Activated CD8-positive, alpha-beta memory T cell treated with anti-CD3 and anti-CD28 coated beads, Interleukin-2, amount 50 U/mL, for 4 hours (primary cell): ENCODE results near the gene RAPGEF3.

Experiments
- DNase-seq: peaks from one replicate; pipeline ENCODE4 v3.0.0-alpha.2; 2020

Gene RAPGEF3

GRCh38 chr12:47790676-47791350 lies 32.1 kb upstream of the RAPGEF3 start:
- DNase-seq, result no peak

GRCh38 chr12:47789712-47790489 lies 31.2 kb upstream of the RAPGEF3 start:
- no peak for DNase-seq

- no peak for DNase-seq
Measured at GRCh38 chr12:47789141-47789540, 30.5 kb upstream of the RAPGEF3 start.

- DNase-seq, result no peak
Measured at GRCh38 chr12:47787596-47788319, 29.1 kb upstream of the RAPGEF3 start.

- no peak for DNase-seq
Measured at GRCh38 chr12:47786662-47787280, 28.1 kb upstream of the RAPGEF3 start.

GRCh38 chr12:47785887-47786661 lies 27.4 kb upstream of the RAPGEF3 start:
- DNase-seq, result no peak

- no peak for DNase-seq
Measured at GRCh38 chr12:47785036-47785886, 26.6 kb upstream of the RAPGEF3 start.

GRCh38 chr12:47783821-47784819 lies 25.4 kb upstream of the RAPGEF3 start:
- DNase-seq, result no peak

- no peak for DNase-seq
Measured at GRCh38 chr12:47783024-47783755, 24.5 kb upstream of the RAPGEF3 start.

- DNase-seq, result no peak
Measured at GRCh38 chr12:47782372-47782770, 23.7 kb upstream of the RAPGEF3 start.

GRCh38 chr12:47781479-47782371 lies 23.0 kb upstream of the RAPGEF3 start:
- no peak for DNase-seq

GRCh38 chr12:47779943-47780504 lies 21.3 kb upstream of the RAPGEF3 start:
- no peak for DNase-seq

GRCh38 chr12:47779301-47779942 lies 20.7 kb upstream of the RAPGEF3 start:
- peak; percentile 95 for DNase-seq

GRCh38 chr12:47778881-47779280 lies 20.2 kb upstream of the RAPGEF3 start:
- no peak for DNase-seq

- DNase-seq, result no peak
Measured at GRCh38 chr12:47777741-47778558, 19.3 kb upstream of the RAPGEF3 start.

- DNase-seq, result no peak
Measured at GRCh38 chr12:47777151-47777550, 18.5 kb upstream of the RAPGEF3 start.
